Umbilical cord (tissue), 2 donors: ENCODE data around the gene TGFB3. TPM values are rescaled to one million over a fixed set of nuclear protein-coding genes. Genes with fewer than 3 reads are reported as not detected.
"Not testable (repeated sequence)": the region's sequence is repeated elsewhere in the genome, so short reads cannot be mapped to it uniquely, and the experiment has no call there.

Experiments
- DNase-seq: peaks from one replicate; pipeline ENCODE4 v3.0.0-alpha.2; 2015; ENCODE audit warnings: low spot score
- total RNA-seq: library from RNA; depleted of rRNA; stranded (reverse); fragments of >200 nt; gene quantifications from one replicate; pipeline ENCODE4 v1.2.3, GENCODE V29; 2014; ENCODE audit warnings: low replicate concordance; ENCODE audit not compliant: insufficient read depth

The TGFB3 gene
- total RNA-seq, 1 donor from 2014 or later, result 287 TPM

GRCh38 chr14:75960231-75960630 lies 21.6 kb downstream of the TGFB3 start:
- DNase-seq, result no peak

DNA sequence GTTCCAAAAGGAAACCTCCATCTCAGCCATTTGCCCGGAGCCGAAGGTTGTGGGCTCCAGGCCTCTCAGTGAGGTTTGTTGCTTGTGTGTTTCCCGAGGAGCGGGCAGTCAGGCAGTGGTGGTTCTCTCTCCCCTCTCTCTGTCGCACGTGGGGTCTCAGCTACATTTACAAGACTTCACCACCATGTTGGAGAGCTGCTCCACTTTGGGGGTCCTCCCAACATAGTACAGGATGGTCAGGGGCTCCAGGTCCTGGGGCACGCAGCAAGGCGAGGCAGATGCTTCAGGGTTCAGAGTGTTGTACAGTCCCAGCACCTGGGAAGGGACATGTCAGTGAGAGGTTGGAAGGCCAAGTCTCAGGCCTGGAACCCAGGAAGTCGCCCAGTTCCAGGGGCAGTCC lies 22.8 kb downstream of the TGFB3 start:
- DNase-seq, result no peak

DNA sequence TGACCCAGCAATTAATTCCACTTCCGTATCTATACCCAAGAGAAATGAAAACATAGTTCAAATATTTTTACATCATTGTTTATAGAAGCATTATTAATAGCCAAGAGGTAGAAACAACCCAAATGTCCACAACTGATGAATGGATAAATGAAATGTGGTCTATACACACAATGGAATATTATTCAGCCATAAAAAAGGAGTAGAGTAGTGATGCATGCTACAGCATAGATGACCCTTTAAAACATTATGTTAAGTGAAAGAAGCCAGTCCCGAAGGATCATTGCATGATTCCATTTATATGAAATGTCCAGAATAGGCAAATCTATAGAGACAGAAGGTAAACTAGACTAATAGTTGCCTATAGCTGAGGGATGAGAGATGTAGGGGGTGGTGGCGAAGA lies 29.3 kb downstream of the TGFB3 start:
- DNase-seq, result no peak

DNA sequence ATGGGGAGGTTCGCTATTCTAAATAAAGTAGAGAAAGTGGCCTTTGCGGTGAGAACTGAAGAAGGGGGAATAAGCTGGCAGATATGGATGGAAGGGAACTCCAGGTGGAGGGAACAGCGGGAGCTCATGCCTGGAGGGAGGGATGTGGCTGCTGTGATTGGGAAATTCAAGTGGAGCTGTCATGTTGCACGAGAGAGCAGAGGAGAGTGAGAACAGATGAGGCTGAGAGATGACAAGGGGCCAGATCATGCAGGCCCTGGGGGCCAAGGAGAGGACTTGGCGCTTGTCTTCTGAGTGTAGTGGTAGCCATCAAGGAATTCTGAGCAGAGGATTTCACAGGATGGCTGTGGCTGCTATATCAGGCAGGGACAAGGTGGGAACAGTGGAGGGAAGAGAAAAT lies 35.0 kb downstream of the TGFB3 start:
- no peak for DNase-seq

- no peak for DNase-seq
Measured at GRCh38 chr14:75944607-75945241, 37.1 kb downstream of the TGFB3 start.

- peak; percentile 61 for DNase-seq
Measured at GRCh38 chr14:75941030-75941429, 40.8 kb downstream of the TGFB3 start.

DNA sequence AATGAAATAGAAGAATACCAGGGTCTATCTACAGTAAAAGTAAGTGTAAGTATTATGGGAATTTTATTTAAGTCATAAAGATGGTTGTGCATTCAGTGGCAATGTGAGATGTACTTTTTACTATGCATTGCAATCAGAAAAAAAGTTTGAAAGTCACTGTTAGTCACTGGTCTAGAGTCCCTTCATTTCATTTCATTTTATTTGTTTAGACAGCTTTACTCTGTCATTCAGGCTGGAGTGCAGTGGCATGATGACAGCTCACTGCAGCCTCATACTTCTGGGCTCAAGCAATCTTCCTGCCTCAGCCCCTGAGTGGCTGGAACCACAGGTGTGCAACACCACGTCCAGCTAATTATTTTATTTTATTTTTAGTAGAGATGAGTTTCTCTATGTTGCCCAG lies 42.6 kb downstream of the TGFB3 start:
- DNase-seq, result no peak

DNA sequence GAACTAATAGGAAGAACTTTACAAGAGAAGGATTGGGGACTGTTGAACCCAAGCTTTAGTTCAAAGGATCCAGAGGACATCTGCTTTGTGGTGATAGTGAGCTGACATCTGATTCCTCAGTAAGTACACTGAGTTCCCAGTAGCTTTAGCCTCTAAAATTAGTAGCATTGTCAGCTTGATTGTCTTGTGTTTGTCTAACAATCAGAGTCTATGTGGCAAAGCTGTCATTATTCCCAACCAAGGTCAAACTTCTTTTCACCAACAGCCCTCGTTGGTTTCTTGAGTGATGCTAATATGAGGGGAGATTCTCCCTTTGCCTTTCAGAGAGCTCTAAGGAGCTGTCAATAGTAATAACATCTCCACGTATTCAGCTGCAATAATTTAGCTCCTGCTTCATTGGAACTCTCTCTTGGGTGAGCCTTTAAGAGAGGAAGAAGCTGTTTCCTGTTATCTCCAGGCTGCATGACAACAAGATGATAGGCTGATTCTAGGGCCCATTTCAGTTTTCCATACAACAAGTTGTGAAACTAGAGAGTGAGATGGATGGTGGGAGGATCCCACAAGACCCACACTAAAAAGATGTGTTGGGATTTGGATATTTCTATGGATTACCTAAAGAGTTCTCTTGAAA lies 46.7 kb downstream of the TGFB3 start:
- no peak for DNase-seq

- DNase-seq, result no peak
Measured at GRCh38 chr14:75933712-75934296, 48.0 kb downstream of the TGFB3 start.

GRCh38 chr14:75928690-75929181 lies 53.1 kb downstream of the TGFB3 start:
- DNase-seq, result peak; percentile 81

- no peak for DNase-seq
Measured at GRCh38 chr14:75927564-75928087, 54.2 kb downstream of the TGFB3 start.

DNA sequence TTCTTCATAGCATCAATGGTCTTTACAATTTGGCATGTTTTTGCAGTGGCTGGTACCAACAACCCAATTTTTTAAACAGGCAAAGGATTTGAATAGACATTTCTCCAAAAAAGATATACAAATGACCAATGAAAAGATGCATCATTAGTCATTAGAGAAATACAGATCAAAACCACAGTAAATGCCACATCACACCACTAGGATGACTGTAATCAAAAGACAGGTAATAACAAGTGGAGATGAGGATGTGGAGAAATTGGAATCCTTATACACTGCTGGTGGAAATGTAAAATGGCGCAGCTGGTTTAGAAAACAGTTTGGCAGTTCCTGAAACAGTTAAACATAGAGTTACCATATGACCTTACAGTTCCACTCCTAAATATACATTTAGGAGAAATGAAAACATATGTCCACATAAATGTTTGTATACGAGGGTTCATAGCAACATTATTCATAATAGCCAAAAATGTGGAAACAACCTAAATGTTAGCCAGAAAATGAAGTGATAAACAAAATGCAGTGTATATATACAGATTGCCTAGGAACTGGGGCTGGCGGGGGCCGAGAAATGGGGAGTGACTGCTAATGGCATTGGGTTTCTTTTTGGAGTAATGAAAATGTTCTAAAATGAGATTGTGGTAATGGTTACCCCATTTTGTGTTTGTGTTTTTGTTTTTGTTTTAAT lies 55.2 kb downstream of the TGFB3 start:
- DNase-seq, result no peak

DNA sequence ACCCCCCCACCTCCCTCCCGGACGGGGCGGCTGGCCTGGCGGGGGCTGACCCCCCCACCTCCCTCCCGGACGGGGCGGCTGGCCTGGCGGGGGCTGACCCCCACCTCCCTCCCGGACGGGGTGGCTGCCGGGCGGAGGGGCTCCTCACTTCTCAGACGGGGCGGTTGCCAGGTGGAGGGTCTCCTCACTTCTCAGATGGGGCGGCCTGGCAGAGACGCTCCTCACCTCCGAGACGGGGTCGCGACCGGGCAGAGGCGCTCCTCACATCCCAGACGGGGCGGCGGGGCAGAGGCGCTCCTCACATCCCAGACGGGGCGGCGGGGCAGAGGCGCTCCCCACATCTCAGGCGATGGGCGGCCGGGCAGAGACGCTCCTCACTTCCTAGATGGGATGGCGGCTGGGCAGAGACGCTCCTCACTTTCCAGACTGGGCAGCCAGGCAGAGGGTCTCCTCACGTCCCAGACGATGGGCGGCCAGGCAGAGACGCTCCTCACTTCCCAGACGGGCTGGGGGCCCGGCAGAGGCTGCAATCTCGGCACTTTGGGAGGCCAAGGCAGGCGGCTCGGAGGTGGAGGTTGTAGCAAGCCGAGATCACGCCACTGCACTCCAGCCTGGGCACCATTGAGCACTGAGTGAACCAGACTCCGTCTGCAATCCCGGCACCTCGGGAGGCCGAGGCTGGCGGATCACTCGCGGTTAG lies 56.5 kb downstream of the TGFB3 start:
- not testable (repeated sequence) for DNase-seq

- not testable (repeated sequence) for DNase-seq
Measured at GRCh38 chr14:75920421-75920820, 61.4 kb downstream of the TGFB3 start.

DNA sequence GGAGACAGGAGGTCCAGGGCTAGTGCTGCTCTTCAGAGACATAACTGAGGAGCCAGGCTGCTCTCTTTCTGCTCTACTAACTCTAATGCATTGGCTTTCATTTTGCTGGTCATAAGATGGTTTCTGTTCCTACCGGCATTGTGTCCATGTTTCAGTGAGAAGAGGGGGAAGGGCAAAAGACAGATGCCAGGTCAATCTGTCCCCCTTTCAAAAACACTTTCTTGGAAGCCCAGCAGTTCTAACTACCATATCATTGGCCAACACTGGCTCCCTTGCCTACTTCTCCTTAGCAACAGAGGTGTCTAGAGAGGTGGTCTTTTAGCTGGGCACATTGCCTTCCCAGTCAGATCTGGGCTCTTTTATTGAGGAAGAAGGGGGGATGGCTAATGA lies 63.9 kb downstream of the TGFB3 start:
- no peak for DNase-seq

DNA sequence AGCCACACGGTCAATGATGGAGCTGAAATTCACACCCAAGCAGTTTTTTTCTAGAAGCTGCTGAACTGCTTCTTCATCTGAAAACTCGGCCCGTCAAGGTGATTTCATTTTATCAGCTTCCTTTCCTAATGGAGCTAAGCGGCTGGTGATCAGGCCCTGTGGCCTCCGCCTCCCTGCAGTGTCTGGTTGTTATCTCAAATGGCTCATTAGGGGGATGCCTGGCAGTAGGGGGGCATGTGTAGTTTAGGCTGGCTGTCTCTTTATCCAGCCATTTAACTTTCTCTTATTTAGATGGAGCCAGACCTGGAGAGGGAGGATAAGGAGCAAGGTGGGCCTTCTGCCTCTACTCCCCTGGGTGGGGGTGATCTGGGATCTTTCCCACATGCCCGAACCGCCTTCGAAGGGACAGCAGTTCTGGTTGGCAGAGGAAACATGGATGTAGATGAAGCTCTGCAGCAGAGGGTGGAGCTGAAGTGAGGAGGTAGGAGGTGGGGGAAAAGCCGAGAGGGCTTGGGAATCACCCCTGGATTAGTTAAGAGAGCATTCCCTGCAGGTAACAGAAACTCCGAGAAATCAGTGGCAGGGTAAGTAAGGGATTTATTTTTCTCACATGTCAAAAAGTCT lies 64.4 kb downstream of the TGFB3 start:
- no peak for DNase-seq

DNA sequence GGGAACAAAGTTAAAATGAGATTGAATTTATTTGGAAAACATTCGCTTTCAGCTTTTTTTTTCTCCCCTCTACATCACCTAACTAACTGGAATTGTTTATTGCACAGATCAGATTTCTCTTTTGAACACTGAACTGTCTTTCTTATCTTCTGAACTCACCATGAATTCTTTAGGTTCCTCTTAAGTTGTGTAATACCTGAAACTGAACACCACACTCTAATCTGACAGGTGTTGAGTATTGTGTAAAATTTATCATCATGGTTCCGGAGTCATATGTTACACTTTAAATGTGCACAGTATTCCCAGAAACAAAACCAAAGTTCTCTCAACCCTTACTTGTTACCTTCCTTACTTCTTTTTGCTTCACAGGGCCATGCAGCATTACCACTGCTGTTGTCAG lies 66.8 kb downstream of the TGFB3 start:
- DNase-seq, result no peak

GRCh38 chr14:75913183-75913582 lies 68.6 kb downstream of the TGFB3 start:
- no peak for DNase-seq

GRCh38 chr14:75911883-75912282 lies 69.9 kb downstream of the TGFB3 start:
- DNase-seq, result peak; percentile 44

DNA sequence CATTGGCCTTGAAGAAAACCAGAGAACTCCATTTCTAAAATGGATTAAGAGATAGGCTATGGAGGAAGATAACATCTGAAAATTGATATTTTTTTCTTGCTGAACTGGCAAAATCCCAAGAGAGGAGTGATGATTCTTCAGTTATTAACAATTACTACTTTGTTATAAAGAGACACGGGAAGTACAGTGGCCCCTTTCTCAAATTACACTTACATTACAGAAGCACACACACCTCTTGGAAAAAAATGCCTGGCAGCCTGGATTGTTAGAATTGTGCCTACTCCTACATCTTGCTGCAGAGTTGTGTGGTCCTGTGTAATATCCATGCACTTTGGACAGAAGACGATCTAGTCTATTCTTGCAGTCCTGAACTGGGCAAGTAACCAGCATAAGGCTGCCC lies 71.7 kb downstream of the TGFB3 start:
- peak; percentile 5 for DNase-seq

DNA sequence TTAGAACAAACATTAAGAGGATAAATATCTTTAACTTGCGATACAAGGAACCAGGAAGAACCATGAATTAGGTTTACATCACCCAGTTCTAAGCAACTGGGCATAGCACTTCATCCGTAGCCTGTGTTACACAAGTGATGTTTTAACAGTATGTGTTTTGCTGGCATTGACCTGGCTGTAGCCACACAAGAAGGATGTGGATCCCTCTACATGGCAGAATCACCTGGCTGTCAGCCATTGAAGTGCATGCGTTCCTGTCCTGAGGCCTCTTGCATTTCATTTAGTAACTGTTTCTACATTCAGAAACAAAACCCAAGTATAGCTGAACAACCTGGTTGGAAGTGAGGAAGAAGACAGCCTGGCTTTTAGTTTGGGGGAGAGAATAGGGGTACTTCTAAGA lies 72.2 kb downstream of the TGFB3 start:
- DNase-seq, result no peak
